GM18526 (cell line): ENCODE results near the gene MICAL1.

Experiments used
- POLR2A ChIP-seq: IDR thresholded peaks from 3 replicates; pipeline ENCODE4 v1.6.1; 2011; ENCODE audit not compliant: insufficient read length; ENCODE audit errors: extremely low read depth

MICAL1 gene

DNA sequence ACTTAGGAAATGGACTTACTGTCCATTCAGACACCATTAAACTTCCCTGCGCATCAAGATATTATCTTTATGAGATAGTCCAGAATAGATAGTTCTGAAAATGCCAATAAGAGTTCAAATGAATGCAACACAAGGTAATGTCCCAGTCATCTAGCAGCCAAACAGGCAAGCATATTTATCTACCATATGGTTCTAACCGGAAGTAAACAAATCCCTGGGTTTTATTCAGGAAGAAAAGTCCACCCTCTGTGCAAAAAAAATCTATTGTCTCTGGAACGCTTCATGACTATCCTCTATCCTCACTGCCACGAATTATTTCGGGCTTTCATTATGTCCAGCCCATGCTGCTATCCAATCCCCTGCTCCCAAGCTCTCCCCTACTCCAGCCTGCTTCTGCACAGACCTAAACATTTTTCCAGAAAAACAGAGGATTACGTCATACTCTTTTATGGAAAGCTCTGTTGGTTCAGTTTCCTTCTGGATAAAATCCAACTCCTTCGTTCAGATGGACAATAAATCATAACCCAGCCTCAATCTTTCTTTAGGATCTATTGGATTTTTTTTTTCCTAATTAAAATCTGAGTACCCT lies 26.6 kb downstream of the MICAL1 start:
- no peak for TF ChIP-seq POLR2A

DNA sequence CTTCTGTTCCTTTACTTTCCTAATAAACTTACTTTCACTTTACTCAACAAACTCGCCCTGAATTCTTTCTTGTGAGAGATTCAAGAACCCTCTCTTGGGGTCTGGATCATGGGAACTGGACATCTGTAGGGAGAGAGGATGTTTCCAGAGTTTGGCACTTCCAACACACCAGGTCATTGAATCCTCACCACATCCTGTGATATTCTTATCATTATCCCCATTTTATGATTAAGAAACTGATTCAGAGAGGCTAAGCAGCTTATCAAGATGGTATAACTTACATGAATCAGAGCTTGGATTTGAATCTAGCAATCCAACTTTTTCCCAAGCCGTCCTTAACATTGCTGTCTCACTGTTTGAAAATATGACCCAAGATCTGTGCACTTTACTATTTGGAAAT lies 30.6 kb downstream of the MICAL1 start:
- no peak for TF ChIP-seq POLR2A

DNA sequence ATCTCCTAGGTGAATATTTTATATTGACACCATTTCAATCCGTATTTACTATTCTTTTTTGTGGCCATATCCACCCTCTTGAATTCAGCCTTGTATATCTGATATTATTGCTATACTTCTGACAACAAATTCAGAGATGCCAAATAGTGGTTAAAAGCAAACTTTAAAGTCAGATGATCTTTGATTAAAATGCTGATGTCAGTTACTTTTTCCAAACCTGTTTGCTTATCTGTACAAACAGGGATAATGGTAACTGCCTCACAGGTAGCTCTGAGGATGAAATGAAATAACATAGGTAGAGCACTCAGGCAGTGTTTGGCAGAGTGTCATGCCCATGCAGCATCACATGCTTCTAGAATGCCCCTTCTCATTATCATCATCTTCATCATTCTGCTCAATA lies 34.4 kb downstream of the MICAL1 start:
- TF ChIP-seq POLR2A = no peak

DNA sequence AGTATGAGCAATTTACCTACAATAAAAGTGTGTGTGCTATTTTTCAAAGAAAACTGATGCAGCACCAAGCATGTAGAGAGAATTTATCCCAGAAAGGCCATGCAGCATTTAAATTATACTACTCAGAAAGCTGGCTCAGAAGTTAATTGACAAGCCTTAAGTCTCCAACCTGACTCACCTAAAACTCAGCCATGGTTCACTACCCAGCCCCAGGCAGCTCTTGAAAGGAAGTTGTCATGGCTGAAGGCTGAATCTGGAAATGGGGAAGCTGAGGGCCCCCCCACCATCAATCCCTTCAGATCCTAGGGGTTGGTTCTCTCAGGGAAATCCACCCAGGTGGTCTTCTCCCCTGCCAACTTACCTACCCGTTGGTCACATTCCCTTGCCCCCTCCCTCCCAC lies 34.8 kb downstream of the MICAL1 start:
- TF ChIP-seq POLR2A = no peak

DNA sequence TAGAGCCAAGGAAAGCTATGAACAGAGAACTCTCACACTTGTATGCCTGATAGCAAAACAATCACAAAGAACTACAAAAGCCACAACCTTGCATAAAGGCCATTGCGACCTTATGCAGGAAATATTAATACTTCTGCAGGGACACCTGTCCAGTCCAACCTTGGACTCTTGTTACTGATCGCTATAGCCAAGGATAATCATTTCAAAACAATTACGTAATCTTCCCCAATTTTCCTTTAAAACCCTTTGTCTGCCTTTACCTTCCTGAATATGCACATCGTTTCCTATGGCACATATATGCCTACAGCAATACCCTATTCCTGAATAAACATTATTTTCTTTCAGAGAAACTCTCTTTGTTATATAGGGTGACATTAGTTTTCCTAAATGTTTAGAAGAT lies 37.9 kb downstream of the MICAL1 start:
- TF ChIP-seq POLR2A = no peak

DNA sequence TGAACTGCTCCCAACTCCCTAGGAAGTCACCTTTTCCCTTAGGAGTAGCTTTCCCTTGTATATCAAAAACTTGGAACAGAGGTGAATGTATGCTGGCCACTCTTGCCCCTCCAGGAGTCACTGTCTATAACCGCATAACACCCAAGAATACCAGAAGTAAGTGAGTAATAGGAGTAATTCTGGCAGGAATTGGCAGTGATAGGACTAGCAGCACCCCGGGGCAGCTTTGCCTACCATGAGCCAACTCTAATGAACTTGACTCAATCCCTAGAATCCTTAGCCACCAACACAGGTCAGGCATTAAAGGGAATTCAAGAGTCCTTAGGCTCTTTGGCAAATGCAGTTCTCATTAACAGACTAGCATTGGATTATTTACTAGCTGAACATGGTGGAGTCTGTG lies 44.5 kb downstream of the MICAL1 start:
- no peak for TF ChIP-seq POLR2A

DNA sequence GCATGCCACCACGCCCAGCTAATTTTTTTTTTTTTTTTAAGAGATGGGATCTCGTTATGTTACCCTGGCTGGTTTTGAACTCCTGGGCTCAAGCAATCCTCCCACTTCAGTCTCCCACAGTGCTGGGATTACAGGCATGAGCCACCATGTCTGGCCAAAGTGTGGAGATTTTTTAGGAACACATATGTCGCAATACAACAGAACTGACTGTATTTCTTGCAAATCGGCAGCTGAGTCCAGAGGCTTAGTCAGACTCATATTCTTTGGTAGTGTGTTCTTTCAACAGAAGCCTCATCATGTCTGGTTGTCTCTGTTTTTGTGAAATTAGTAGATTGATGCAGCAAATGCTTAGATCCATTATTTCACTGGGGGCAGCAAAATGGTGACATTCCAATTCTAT lies 49.4 kb downstream of the MICAL1 start:
- TF ChIP-seq POLR2A = no peak

DNA sequence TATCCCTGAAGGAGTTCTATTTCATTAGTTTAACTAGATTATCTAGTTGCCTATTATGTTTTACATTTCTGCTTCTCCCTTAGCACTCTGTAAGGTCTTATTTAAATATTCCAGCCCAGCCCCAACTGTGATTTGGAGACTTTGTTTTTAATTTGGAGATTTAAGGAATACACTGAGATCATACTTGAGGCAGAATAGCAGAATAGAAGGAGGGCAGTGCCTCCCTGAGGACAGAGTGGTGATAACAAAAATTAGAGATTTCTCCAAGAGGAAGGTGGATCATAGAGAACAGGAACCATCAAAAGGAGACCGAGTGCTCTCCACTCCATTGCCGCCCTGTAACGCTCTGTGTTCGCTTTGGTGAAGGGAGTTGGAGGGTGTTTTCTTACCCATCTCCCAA lies 58.6 kb downstream of the MICAL1 start:
- no peak for TF ChIP-seq POLR2A

DNA sequence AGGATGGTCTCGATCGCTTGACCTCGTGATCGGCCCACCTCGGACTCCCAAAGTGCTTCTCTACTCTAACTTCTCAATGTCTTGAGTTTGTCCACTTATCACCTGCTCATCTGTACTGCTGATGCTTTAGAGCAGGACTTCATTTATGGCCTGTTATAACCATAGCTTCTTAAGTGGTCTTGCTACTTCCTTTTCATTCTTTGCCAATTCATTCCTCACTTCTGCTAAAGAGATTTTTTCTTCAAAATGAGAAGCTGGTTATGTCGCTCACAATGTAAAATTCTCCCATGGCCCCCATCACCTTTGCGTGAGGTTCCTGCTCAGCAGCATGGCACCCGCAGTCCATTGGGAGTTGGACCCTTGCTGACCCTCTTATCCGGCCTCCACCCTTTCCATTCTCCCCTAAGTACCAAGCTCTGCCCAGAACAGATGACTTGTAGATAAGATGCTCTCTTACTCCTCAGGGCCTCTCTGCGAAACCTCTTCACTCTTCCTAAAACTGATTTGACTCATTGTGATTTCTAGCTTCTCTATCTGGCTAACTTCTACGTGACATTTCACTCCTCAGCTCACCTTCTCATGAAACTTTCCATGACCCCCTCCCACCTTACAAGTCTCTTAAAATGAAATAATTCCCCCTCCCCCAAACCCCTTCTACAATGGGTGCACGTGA lies 59.4 kb downstream of the MICAL1 start:
- TF ChIP-seq POLR2A = no peak
